ENCODE data around the gene GBE1.

The GBE1 gene

DNA sequence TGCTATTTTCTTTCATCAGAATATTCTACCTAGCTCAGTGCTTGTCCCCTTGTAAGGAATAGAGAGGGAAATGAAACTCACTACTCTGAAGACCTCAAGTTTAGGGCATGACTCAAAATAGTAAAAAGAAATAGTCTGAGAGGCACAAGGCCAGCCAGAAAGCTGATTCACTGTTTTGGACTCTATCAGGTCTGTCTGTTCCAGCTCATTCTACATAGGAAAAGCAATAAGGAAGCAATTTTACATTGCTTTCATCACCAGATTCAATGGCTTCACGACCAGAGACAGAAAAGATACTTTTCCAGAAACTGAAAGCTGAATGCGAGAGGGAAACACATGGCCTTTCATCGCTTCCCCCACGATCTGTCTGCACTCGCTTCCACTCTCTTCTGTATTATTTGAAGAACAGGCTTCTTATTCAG, 276.0 kb downstream of the GBE1 start:
- ChIA-PET CTCF (no interaction called here), POLR2A (no interaction called here)
- Histone ChIP-seq H3K4me3 (ENCODE audit: low read depth, low read length) (no peak overlapping the region), H3K36me3 (ENCODE audit: control insufficient read depth in 2 of 2, insufficient read depth in 1 of 2, low read length in 2 of 2) (no peaks in the 10 kb centered on the region), H3K27ac (ENCODE audit: extremely low read depth, low read depth, low read length) (no peak overlapping the region), H3K4me1 (ENCODE audit: control insufficient read depth, insufficient read depth, low read length) (no peaks in the 10 kb centered on the region), H3K9me3 (ENCODE audit: control insufficient read depth, insufficient read depth, low read depth, low read length) (no peaks in the 10 kb centered on the region)
- TF ChIP-seq ZNF423 (tag by site-specific recombination; IDR thresholded peaks at IDR 0.05) = no peak

DNA sequence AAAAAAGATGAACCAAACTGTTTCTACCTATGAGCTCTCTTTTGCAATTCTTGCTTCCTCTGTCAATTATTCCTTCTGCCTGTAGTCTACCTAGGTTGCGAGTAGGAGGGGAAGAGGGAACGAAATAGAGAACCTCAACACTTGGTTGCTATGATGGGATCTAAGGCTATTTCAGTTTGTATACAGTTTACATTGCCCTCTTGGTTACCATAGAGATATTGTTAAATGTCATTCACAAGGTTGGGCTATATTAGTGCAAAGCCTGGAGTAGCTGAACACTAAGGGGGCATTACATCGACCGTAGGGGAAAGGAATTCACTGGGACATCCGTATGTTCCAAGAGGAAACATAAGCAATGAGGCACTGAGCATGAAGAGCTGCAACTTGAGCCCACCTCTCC, 276.9 kb downstream of the GBE1 start:
- Histone ChIP-seq H3K4me3 (ENCODE audit: low read depth, low read length) (no peak overlapping the region), H3K9me3 (ENCODE audit: control insufficient read depth, insufficient read depth, low read depth, low read length) (no peaks in the 10 kb centered on the region), H3K4me1 (ENCODE audit: control insufficient read depth, insufficient read depth, low read length) (no peaks in the 10 kb centered on the region), H3K27ac (ENCODE audit: extremely low read depth, low read depth, low read length) (no peak overlapping the region), H3K36me3 (ENCODE audit: control insufficient read depth in 2 of 2, insufficient read depth in 1 of 2, low read length in 2 of 2) (no peaks in the 10 kb centered on the region)
- TF ChIP-seq WT1 (tag by site-specific recombination; IDR thresholded peaks at IDR 0.05) (no peak), ZNF791 (tag by site-specific recombination; IDR thresholded peaks at IDR 0.05) (no peak), ZNF677 (tag by site-specific recombination; IDR thresholded peaks at IDR 0.05) (no peak)
- CTCF ChIA-PET = interaction anchor here (0.7 kb wide), 1 partner anchor 159 kb away, joined by 3 read pairs; no protein-coding TSS in a partner anchor
- POLR2A ChIA-PET = no interaction called here

DNA sequence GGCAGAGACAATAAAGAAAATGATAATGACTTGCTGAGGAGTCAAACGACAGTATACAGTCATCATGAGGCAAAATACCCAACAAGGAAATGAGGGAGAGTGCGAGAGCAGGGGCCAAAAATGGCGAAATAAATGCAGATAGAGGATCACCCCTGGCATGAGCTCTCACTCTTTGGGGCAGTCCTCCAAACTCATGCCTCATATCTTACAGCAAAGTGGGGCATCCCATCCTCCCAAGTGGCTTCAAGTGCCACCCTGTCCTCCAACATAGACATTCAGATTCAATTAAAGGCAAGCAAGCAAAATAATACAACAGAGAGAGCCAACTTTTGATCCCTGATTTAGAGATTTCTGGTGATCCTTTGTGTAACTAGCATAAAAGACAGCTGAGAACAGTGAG, 278.4 kb downstream of the GBE1 start:
- Histone ChIP-seq H3K27ac (ENCODE audit: extremely low read depth, low read depth, low read length) (no peak overlapping the region), H3K4me3 (ENCODE audit: low read depth, low read length) (no peak overlapping the region), H3K9me3 (ENCODE audit: control insufficient read depth, insufficient read depth, low read depth, low read length) (no peaks in the 10 kb centered on the region), H3K4me1 (ENCODE audit: control insufficient read depth, insufficient read depth, low read length) (no peaks in the 10 kb centered on the region), H3K36me3 (ENCODE audit: control insufficient read depth in 2 of 2, insufficient read depth in 1 of 2, low read length in 2 of 2) (no peaks in the 10 kb centered on the region)
- no peak for TF ChIP-seq ZNF114 (tag by site-specific recombination; IDR thresholded peaks at IDR 0.05)
- no peak for TF ChIP-seq ZNF558 (tag by site-specific recombination; IDR thresholded peaks at IDR 0.05)
- no peak for TF ChIP-seq HOXD13 (CRISPR knock-in tag; IDR thresholded peaks at IDR 0.05; ENCODE audit: borderline replicate concordance)
- TF ChIP-seq ZBTB8A (tag by site-specific recombination; IDR thresholded peaks at IDR 0.05) = no peak
- TF ChIP-seq, protein P1, sequence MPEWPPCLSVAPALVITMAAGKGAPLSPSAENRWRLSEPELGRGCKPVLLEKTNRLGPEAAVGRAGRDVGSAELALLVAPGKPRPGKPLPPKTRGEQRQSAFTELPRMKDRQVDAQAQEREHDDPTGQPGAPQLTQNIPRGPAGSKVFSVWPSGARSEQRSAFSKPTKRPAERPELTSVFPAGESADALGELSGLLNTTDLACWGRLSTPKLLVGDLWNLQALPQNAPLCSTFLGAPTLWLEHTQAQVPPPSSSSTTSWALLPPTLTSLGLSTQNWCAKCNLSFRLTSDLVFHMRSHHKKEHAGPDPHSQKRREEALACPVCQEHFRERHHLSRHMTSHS (tag by site-specific recombination; IDR thresholded peaks at IDR 0.05) = no peak
- TF ChIP-seq ZNF302 (tag by site-specific recombination; IDR thresholded peaks at IDR 0.05; ENCODE audit: low read depth) = no peak
- no peak for TF ChIP-seq MYNN (tag by site-specific recombination; IDR thresholded peaks at IDR 0.05; ENCODE audit: borderline replicate concordance)
- TF ChIP-seq ZNF433 (tag by site-specific recombination; IDR thresholded peaks at IDR 0.05; ENCODE audit: low read depth) = no peak
- TF ChIP-seq ZNF416 (tag by site-specific recombination; IDR thresholded peaks at IDR 0.05) = no peak
- no peak for TF ChIP-seq ZXDB (tag by site-specific recombination; IDR thresholded peaks at IDR 0.05)
- TF ChIP-seq, protein P2, sequence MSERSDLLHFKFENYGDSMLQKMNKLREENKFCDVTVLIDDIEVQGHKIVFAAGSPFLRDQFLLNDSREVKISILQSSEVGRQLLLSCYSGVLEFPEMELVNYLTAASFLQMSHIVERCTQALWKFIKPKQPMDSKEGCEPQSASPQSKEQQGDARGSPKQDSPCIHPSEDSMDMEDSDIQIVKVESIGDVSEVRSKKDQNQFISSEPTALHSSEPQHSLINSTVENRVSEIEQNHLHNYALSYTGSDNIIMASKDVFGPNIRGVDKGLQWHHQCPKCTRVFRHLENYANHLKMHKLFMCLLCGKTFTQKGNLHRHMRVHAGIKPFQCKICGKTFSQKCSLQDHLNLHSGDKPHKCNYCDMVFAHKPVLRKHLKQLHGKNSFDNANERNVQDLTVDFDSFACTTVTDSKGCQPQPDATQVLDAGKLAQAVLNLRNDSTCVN (tag by site-specific recombination; optimal IDR thresholded peaks at IDR 0.05) = no peak
- ChIA-PET CTCF (no interaction called here), POLR2A (no interaction called here)

DNA sequence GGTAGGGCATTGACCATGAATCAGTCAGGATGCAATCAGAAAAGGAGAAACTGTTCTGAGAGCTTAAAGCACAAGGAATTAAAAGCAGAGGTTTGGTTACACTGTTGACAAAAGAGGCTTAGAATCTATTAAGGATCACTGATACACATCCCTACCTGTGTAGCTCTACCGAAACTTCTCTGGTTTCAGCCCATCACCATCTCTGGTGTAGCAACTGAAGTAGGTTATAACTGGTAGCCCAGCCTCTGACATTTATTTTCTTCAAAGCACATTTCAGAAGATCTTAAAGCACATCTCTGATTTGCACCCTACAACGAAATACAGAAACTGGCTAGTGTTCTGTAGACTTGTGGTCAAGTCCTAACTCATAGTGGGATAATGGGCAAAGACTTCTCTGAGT, 283.7 kb downstream of the GBE1 start:
- ChIA-PET POLR2A (no interaction called here), CTCF (interaction anchor here (0.8 kb wide), 1 partner anchor 13 kb away, joined by 3 read pairs; no protein-coding TSS in a partner anchor)
- H3K4me3 ChIP-seq (ENCODE audit: low read depth, low read length) = no peak overlapping the region
- H3K36me3 ChIP-seq (ENCODE audit: control insufficient read depth in 2 of 2, insufficient read depth in 1 of 2, low read length in 2 of 2) = no peaks in the 10 kb centered on the region
- no peaks in the 10 kb centered on the region for H3K4me1 ChIP-seq (ENCODE audit: control insufficient read depth, insufficient read depth, low read length)
- no peaks in the 10 kb centered on the region for H3K9me3 ChIP-seq (ENCODE audit: control insufficient read depth, insufficient read depth, low read depth, low read length)
- no peak overlapping the region for H3K27ac ChIP-seq (ENCODE audit: extremely low read depth, low read depth, low read length)
- TF ChIP-seq, protein P2 (tag by site-specific recombination; optimal IDR thresholded peaks at IDR 0.05) = no peak
- no peak for TF ChIP-seq IKZF3 (tag by site-specific recombination; IDR thresholded peaks at IDR 0.05)
- TF ChIP-seq, protein P3, sequence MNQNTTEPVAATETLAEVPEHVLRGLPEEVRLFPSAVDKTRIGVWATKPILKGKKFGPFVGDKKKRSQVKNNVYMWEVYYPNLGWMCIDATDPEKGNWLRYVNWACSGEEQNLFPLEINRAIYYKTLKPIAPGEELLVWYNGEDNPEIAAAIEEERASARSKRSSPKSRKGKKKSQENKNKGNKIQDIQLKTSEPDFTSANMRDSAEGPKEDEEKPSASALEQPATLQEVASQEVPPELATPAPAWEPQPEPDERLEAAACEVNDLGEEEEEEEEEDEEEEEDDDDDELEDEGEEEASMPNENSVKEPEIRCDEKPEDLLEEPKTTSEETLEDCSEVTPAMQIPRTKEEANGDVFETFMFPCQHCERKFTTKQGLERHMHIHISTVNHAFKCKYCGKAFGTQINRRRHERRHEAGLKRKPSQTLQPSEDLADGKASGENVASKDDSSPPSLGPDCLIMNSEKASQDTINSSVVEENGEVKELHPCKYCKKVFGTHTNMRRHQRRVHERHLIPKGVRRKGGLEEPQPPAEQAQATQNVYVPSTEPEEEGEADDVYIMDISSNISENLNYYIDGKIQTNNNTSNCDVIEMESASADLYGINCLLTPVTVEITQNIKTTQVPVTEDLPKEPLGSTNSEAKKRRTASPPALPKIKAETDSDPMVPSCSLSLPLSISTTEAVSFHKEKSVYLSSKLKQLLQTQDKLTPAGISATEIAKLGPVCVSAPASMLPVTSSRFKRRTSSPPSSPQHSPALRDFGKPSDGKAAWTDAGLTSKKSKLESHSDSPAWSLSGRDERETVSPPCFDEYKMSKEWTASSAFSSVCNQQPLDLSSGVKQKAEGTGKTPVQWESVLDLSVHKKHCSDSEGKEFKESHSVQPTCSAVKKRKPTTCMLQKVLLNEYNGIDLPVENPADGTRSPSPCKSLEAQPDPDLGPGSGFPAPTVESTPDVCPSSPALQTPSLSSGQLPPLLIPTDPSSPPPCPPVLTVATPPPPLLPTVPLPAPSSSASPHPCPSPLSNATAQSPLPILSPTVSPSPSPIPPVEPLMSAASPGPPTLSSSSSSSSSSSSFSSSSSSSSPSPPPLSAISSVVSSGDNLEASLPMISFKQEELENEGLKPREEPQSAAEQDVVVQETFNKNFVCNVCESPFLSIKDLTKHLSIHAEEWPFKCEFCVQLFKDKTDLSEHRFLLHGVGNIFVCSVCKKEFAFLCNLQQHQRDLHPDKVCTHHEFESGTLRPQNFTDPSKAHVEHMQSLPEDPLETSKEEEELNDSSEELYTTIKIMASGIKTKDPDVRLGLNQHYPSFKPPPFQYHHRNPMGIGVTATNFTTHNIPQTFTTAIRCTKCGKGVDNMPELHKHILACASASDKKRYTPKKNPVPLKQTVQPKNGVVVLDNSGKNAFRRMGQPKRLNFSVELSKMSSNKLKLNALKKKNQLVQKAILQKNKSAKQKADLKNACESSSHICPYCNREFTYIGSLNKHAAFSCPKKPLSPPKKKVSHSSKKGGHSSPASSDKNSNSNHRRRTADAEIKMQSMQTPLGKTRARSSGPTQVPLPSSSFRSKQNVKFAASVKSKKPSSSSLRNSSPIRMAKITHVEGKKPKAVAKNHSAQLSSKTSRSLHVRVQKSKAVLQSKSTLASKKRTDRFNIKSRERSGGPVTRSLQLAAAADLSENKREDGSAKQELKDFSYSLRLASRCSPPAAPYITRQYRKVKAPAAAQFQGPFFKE (tag by site-specific recombination; IDR thresholded peaks at IDR 0.05; ENCODE audit: borderline replicate concordance) = no peak
- no peak for TF ChIP-seq ZNF48 (tag by site-specific recombination; IDR thresholded peaks at IDR 0.05)
- TF ChIP-seq ZNF629 (tag by site-specific recombination; IDR thresholded peaks at IDR 0.05) = no peak
